NOMO-1 treated with dmso at 0.1 percent for 144 hours (cell line): Measurements from ENCODE around the gene ZBED3.

Experiments used
- DNase-seq: peaks from one replicate; lab custom pipeline; 2025; ENCODE audit not compliant: unreplicated experiment; lab: John Stamatoyannopoulos, UW

The ZBED3 gene

DNA sequence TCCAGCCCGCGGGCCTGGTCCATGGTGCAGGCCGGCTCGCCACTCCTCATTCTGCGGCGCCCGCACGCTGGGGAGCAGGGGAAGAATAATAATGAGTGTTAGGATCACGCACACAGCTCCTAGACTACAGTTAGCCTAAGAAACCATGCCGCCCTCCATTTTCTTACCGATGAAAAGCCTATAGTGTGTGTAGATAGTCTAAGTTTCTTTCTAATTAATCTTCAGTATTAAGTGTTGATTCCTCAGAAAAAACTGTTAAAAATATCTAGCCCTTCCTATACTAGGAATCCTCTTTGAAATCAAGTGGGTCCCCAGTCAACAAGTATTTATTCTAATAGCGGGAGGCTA, 9.3 kb downstream of the ZBED3 start:
- no peak for DNase-seq

- no peak for DNase-seq
Measured at GRCh38 chr5:77076961-77077828, 9.9 kb downstream of the ZBED3 start.

DNA sequence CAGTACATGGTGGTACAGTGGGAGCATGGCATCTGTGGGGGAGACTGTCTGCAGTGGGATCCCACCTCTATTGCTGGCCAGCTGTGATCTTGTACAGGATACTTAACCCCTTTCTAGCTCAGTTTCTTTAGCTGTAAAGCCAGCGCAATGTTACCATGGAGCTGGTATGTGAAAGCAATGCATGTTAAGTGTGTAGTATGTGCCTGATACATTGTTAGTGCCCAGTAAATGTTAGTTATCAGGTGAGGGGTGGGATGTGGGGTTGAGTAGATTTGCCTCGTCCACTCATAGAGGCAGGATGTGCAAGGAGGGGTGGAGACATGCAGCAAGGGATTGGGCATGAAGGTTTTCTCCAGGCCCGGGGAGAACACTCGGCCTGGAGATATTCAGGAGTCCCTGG, 12.3 kb downstream of the ZBED3 start:
- DNase-seq, result no peak

- DNase-seq, result no peak
Measured at GRCh38 chr5:77073667-77074066, 13.4 kb downstream of the ZBED3 start.

DNA sequence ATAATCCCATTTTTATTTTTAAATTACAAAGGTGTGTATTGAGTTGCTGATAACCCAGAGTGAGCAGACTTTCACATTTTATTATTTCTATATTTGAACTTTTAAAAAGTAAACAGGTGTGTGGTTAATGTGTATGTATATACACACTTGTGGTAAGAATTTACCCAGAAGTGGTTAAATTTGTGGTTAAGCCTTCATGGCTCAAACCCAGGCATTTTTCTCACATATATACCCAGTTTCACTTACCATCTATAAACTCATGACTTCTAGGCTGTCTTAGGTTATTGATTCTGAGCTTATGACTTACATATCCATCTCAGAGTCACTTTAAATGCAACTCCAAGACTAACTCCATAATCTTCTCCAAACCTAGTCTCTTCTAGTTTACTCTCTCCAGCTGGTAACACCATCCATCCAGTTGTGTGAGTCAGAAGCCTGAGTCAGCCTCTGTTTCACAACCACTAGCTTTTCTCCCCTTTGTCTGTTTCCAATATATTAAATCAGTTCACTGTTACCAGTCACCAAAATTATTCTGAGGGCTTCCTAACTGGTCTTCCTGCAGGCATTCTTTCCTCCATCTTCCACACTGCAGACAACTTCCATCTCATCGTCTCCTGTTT, 20.2 kb downstream of the ZBED3 start:
- peak; percentile 13 for DNase-seq

- peak; percentile 47 for DNase-seq
Measured at GRCh38 chr5:77066184-77066583, 20.9 kb downstream of the ZBED3 start.

DNA sequence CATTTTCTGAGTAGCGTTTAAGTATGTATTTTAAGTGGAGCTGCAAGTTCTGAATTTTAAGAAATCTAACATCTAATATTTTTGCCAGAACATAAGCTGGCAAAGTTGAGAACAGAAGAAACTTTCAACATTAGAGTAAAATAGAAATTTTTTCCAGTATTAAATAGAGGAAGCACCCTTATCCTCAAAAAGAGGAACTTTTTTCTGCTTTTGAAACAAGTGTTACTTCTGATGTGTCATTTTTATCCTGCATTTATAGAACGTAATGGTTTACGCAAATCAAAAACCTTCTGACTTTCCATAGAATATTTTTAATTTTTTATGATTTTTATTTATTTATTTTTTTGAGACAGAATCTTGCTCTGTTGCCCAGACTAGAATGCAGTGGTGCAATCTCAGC, 21.8 kb downstream of the ZBED3 start:
- peak; percentile 29 for DNase-seq

GRCh38 chr5:77064040-77064439, 23.0 kb downstream of the ZBED3 start:
- no peak for DNase-seq

DNA sequence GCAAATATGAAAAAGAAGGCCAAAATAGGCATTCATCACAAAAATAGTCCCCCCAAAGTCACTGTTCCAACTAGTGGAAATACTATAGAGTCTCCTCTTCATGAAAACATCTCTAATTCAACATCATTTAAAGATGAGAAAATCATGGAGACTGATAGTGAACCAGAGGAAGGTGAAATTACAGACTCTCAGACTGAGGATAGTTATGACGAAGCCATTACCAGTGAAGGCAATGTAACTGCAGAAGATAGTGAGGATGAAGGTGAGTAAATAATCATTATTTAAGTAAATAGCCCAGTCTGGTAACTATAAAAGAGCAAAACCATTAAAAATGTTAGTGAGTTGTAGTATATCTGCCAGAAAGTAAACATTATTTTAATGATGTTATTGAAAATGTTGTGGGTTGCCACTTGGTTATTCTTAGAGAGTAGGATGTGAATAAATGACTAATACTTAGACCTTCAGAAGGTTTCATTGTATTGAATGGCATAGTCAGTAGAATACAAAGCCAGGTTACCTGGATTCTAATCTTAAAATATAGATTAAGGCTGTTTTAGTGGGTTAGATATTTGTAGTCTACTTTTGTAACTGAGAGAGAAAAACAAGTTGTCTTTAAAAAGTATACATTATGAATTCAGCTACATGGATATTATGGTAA, 40.5 kb downstream of the ZBED3 start:
- no peak for DNase-seq

DNA sequence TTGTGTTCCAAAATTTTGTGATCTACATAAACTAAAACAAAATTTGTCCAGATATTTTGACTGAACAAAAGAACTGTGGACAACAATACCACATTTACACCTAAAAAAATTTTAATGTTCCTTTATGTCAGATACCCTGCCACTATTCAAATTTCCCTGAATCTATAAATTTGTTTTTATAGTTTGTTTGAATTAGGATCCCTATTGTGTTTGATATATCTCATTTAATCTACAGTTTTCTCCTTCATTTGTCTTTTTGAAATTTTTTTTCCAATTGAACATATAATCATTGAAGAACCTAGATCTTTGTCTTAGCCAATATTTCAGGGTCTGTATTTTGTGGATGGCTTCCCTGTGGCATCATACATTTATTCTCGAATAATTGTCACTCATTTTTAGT, 51.1 kb downstream of the ZBED3 start:
- no peak for DNase-seq

GRCh38 chr5:77033338-77033737, 53.7 kb downstream of the ZBED3 start:
- no peak for DNase-seq

- no peak for DNase-seq
Measured at GRCh38 chr5:77032635-77033034, 54.5 kb downstream of the ZBED3 start.

- DNase-seq, result no peak
Measured at GRCh38 chr5:77031891-77032290, 55.2 kb downstream of the ZBED3 start.

- peak; percentile 96 for DNase-seq
Measured at GRCh38 chr5:77030097-77031071, 56.7 kb downstream of the ZBED3 start, which contains the start of gene AGGF1. Gene AGGF1, plus strand, starts transcription at chr5:77030404. Its CDS starts 363 bp downstream, at chr5:77030767.

DNA sequence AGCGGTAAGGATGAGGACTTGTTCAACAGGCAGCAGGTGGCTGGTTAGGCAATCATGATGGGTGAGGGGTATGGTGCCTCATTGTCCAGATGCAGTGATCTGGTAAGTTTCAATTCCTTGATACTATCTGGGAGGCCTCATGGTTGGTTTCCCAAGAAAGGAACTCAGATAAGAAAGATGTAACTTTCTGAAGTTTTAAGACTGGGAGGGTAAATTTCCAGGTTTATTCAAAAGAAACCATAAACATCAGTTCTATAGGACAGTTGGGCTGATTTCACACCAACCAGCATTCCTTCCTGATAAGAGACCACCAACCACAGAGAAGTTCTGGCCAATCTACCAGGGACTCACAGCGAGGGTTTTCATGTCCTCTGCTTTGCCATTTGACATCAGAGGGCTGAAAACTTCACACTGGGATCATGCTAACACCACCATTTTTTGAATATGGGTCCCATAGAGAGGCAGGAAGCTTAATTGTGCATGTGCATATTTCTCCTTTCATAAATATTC, 57.7 kb downstream of the ZBED3 start:
- DNase-seq, result no peak

- no peak for DNase-seq
Measured at GRCh38 chr5:77028631-77029375, 58.3 kb downstream of the ZBED3 start.

DNA sequence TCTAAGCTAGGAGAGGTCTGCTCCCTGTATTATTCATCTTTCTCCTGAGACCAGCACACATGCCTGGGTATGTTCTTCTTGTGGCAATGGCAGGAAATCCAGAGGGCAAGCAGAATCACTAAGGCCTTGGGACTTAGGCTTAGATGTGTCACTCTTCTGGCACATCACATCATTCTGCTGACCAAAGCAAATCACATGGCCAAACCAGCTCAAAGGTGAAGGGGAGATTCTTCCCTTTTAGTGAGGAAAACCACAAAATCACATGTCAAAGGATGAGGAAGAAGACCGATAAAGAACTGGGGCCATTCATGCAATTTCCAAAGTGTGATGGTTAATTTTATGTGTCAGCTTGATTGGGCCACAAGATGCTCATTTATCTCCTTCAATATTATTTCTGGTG, 62.6 kb downstream of the ZBED3 start:
- DNase-seq, result peak; percentile 10

DNA sequence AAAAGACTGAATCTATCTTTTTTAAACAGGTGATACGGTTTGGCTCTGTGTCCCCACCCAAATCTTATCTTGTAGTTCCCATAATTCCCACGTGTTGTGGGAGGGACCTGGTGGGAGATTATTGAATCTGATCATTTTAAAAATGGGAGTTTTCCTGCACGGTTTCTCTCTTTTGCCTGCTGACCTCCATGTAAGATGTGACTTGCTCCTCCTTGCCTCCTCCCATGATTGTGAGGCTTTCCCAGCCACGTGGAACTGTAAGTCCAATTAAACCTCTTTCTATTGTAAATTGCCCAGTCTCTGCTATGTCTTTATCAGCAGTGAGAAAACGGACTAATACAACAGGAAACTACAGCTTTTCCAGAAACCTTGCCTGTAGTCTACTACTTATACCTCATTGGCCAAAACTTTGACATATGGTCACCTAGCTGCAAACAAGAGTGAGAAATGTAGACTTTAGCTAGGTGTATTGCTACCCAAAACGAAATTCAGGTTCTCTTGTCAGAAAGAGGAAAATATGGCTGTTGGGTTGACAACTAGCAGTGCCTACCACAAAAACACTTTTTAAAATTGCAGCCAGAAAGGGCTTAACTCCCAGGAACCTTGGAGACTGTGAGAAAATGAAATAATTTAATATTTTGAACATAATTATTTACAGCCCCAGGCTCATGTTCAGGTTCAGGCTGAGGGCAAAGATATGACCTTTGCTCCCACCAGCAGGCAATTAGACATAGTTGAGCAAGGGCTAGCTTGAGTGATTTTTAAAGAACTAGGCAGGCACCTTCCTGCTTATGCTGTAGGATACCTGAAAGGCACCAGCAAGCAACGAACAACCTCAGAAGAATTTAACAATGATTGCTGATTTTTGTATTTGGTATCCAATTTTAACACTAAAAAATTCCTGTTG, 64.3 kb downstream of the ZBED3 start:
- no peak for DNase-seq
